ENCODE results near the gene ADGRV1.

Gene ADGRV1

GRCh38 chr5:90675222-90675621, 116.6 kb downstream of the ADGRV1 start:
- no peaks in the 10 kb centered on the region for H3F3A ChIP-seq (ENCODE audit: insufficient read depth)
- H3K4me2 ChIP-seq (ENCODE audit: low read depth, low read length, poor library complexity, severe bottlenecking): no peak overlapping the region
- H4K20me1 ChIP-seq (ENCODE audit: low read depth, low read length): no peaks in the 10 kb centered on the region
- H3K9me3 ChIP-seq (ENCODE audit: insufficient read depth, low read length): no peaks in the 10 kb centered on the region
- TF ChIP-seq EZH2phosphoT487 (conservative IDR thresholded peaks at IDR 0.05; ENCODE audit: low read length) (no peak), CTCF (IDR thresholded peaks at IDR 0.05; ENCODE audit: insufficient read depth, low read length, poor library complexity, severe bottlenecking) (no peak)
- no peaks in the 10 kb centered on the region for H3K36me3 ChIP-seq (ENCODE audit: low read length)
- H3K27ac ChIP-seq (ENCODE audit: low read depth, low read length): no peak overlapping the region
- no peaks in the 10 kb centered on the region for H3K27me3 ChIP-seq (ENCODE audit: low read length)
- H2AFZ ChIP-seq (ENCODE audit: low read depth, low read length, severe bottlenecking): no peak overlapping the region
- H3K9me2 ChIP-seq (replicated peaks; ENCODE audit: insufficient read depth, low read length): no peaks in the 10 kb centered on the region
- H3K79me2 ChIP-seq (ENCODE audit: insufficient read depth, low read length): no peaks in the 10 kb centered on the region
- no peak overlapping the region for H3K9ac ChIP-seq (ENCODE audit: low read length)
- no peak overlapping the region for H3K4me3 ChIP-seq (ENCODE audit: insufficient read depth, low read length, poor library complexity, severe bottlenecking)

DNA sequence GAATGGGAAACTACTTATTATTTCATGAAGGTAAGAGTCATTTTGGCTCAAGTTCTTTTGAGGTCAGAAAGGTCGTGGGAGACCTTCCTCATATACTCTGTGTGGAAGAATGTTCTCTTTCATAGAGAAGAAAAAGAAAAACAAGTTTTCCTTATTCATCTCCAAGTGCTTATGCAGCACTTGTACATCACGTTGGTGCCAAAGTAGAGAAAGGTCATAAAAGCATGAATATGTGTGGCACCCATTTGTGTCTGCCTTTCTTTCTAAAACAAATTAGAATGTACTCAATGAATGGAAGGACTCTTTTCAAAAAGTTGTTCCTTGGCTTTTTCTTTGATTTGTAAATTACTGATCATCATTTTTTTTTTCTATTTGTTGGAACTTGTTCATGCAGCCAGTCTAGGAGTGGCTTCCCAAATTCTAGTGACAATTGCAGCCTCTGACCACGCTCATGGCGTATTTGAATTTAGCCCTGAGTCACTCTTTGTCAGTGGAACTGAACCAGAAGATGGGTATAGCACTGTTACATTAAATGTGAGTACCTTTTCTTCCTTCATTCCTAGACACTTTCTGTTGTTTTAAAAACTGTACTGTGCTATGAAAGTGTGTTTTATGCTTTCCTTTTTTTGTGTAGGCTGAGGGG, 122.4 kb downstream of the ADGRV1 start:
- Histone ChIP-seq H3F3A (ENCODE audit: insufficient read depth) (no peaks in the 10 kb centered on the region), H4K20me1 (ENCODE audit: low read depth, low read length) (no peaks in the 10 kb centered on the region), H3K9me3 (ENCODE audit: insufficient read depth, low read length) (no peaks in the 10 kb centered on the region), H3K4me2 (ENCODE audit: low read depth, low read length, poor library complexity, severe bottlenecking) (no peak overlapping the region), H3K79me2 (ENCODE audit: insufficient read depth, low read length) (no peaks in the 10 kb centered on the region), H2AFZ (ENCODE audit: low read depth, low read length, severe bottlenecking) (no peak overlapping the region), H3K9me2 (replicated peaks; ENCODE audit: insufficient read depth, low read length) (no peaks in the 10 kb centered on the region), H3K4me3 (ENCODE audit: insufficient read depth, low read length, poor library complexity, severe bottlenecking) (no peak overlapping the region), H3K27ac (ENCODE audit: low read depth, low read length) (no peak overlapping the region), H3K9ac (ENCODE audit: low read length) (no peak overlapping the region), H3K36me3 (ENCODE audit: low read length) (no peaks in the 10 kb centered on the region), H3K27me3 (ENCODE audit: low read length) (no peaks in the 10 kb centered on the region)
- TF ChIP-seq CTCF (IDR thresholded peaks at IDR 0.05; ENCODE audit: insufficient read depth, low read length, poor library complexity, severe bottlenecking): no peak
- TF ChIP-seq EZH2phosphoT487 (conservative IDR thresholded peaks at IDR 0.05; ENCODE audit: low read length): no peak

DNA sequence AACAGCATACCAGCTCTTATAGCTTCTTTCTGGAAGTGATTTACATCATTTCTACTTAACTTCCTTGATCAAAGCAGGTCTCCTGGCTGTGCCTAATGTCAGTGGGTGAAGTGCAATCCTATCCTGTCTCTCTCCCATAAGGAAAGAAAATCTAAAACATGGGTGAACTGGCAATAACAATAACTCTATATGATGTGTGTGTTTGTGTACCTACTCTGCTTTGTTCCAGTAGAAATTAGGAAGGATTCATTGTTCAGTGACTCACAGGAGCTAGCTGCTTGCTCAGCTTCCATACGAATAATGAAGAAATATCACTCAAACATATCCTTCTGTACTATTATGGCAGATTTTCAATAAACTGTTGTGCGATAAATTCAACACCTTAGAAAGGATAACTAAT, 123.7 kb downstream of the ADGRV1 start:
- H3K27me3 ChIP-seq (ENCODE audit: low read length): no peaks in the 10 kb centered on the region
- H3K9me3 ChIP-seq (ENCODE audit: insufficient read depth, low read length): no peaks in the 10 kb centered on the region
- no peak overlapping the region for H2AFZ ChIP-seq (ENCODE audit: low read depth, low read length, severe bottlenecking)
- H3K9ac ChIP-seq (ENCODE audit: low read length): no peak overlapping the region
- H3K4me3 ChIP-seq (ENCODE audit: insufficient read depth, low read length, poor library complexity, severe bottlenecking): no peak overlapping the region
- H3K36me3 ChIP-seq (ENCODE audit: low read length): no peaks in the 10 kb centered on the region
- no peaks in the 10 kb centered on the region for H3K79me2 ChIP-seq (ENCODE audit: insufficient read depth, low read length)
- H3K9me2 ChIP-seq (replicated peaks; ENCODE audit: insufficient read depth, low read length): no peaks in the 10 kb centered on the region
- no peak overlapping the region for H3K27ac ChIP-seq (ENCODE audit: low read depth, low read length)
- H3K4me2 ChIP-seq (ENCODE audit: low read depth, low read length, poor library complexity, severe bottlenecking): no peak overlapping the region
- no peaks in the 10 kb centered on the region for H3F3A ChIP-seq (ENCODE audit: insufficient read depth)
- no peak for TF ChIP-seq CTCF (IDR thresholded peaks at IDR 0.05; ENCODE audit: insufficient read depth, low read length, poor library complexity, severe bottlenecking)
- TF ChIP-seq EZH2phosphoT487 (conservative IDR thresholded peaks at IDR 0.05; ENCODE audit: low read length): no peak
- no peaks in the 10 kb centered on the region for H4K20me1 ChIP-seq (ENCODE audit: low read depth, low read length)

Data from SU-DHL-6 (cell line).